Fibroblast of peridontal ligament (primary cell): ENCODE results near the gene BLOC1S5.

Experiments used
- DNase-seq: peaks from one replicate; pipeline ENCODE4 v3.0.0-alpha.2; 2010; ENCODE audit errors: extremely low read depth

BLOC1S5 gene

GRCh38 chr6:8063761-8064637 lies at the start of gene BLOC1S5:
Gene BLOC1S5, minus strand, starts transcription at chr6:8064389. Its CDS starts 13 bp downstream, at chr6:8064376.
- peak; percentile 97 for DNase-seq

GRCh38 chr6:8113131-8113654 lies 49.0 kb upstream of the BLOC1S5 start:
- DNase-seq = peak; percentile 62

- DNase-seq = no peak
These were observed 46.5 kb upstream of the BLOC1S5 start for GRCh38 chr6:8110725-8111124.

GRCh38 chr6:8110117-8110721 lies 46.0 kb upstream of the BLOC1S5 start:
- no peak for DNase-seq

GRCh38 chr6:8108759-8109539 lies 44.8 kb upstream of the BLOC1S5 start:
- DNase-seq = no peak

GRCh38 chr6:8108031-8108660 lies 44.0 kb upstream of the BLOC1S5 start:
- DNase-seq = peak; percentile 92

GRCh38 chr6:8105791-8106190 lies 41.6 kb upstream of the BLOC1S5 start:
- no peak for DNase-seq

- no peak for DNase-seq
These were observed 39.5 kb upstream of the BLOC1S5 start for GRCh38 chr6:8103726-8104125.

GRCh38 chr6:8102122-8102958 lies 38.2 kb upstream of the BLOC1S5 start, which contains the start of gene EEF1E1:
Gene EEF1E1, minus strand, starts transcription at chr6:8102548. Its CDS starts 27 bp downstream, at chr6:8102521.
- peak; percentile 90 for DNase-seq

GRCh38 chr6:8100159-8100854 lies 36.1 kb upstream of the BLOC1S5 start:
- DNase-seq = peak; percentile 25

- DNase-seq = no peak
These were observed 26.5 kb upstream of the BLOC1S5 start for GRCh38 chr6:8090650-8091049.

- peak; percentile 26 for DNase-seq
These were observed 24.7 kb upstream of the BLOC1S5 start for GRCh38 chr6:8088886-8089285.

GRCh38 chr6:8087870-8088754 lies 23.9 kb upstream of the BLOC1S5 start:
- no peak for DNase-seq

- DNase-seq = no peak
These were observed 22.6 kb upstream of the BLOC1S5 start for GRCh38 chr6:8086755-8087306.

GRCh38 chr6:8085053-8085511 lies 20.9 kb upstream of the BLOC1S5 start:
- DNase-seq = peak; percentile 90

GRCh38 chr6:8084586-8084985 lies 20.4 kb upstream of the BLOC1S5 start:
- peak; percentile 41 for DNase-seq

- DNase-seq = peak; percentile 92
These were observed 19.0 kb upstream of the BLOC1S5 start for GRCh38 chr6:8082954-8083858.
